ENCODE results near the gene SERGEF. TPM values are rescaled to one million over a fixed set of nuclear protein-coding genes. Genes with fewer than 3 reads are reported as not detected.

Gene SERGEF
- total RNA-seq, 2 donors from 2014 or later, result 29.9 to 39.4 TPM

- Histone ChIP-seq H3K4me1 (replicated peaks) (no peaks in the 10 kb centered on the region), H3K27ac (no peak overlapping the region), H3K4me3 (no peak overlapping the region), H3K27me3 (replicated peaks; ENCODE audit: insufficient read depth) (no peaks in the 10 kb centered on the region), H3K36me3 (no peaks in the 10 kb centered on the region), H3K9me3 (no peaks in the 10 kb centered on the region)
- WGBS, result 59% methylated on average over 5 of the region's 5 CpGs
- intact Hi-C loops (cut with DNase I), result no loop called here
- DNase-seq (ENCODE audit: low spot score), result no peak
- no peak for TF ChIP-seq POLR2AphosphoS5 (IDR thresholded peaks at IDR 0.05)
- TF ChIP-seq CTCF (IDR thresholded peaks at IDR 0.05), result no peak
- no peak for TF ChIP-seq POLR2A (IDR thresholded peaks at IDR 0.05)
Observed at GRCh38 chr11:17894929-17895658, 117.8 kb downstream of the SERGEF start.

- TF ChIP-seq POLR2AphosphoS5 (IDR thresholded peaks at IDR 0.05), result no peak
- TF ChIP-seq CTCF (IDR thresholded peaks at IDR 0.05), result no peak
- TF ChIP-seq POLR2A (IDR thresholded peaks at IDR 0.05), result no peak
- WGBS, result 92% methylated on average over 5 of the region's 5 CpGs
- no peaks in the 10 kb centered on the region for H3K36me3 ChIP-seq
- no peak overlapping the region for H3K4me3 ChIP-seq
- no peaks in the 10 kb centered on the region for H3K9me3 ChIP-seq
- no peaks in the 10 kb centered on the region for H3K4me1 ChIP-seq (replicated peaks)
- no peaks in the 10 kb centered on the region for H3K27me3 ChIP-seq (replicated peaks; ENCODE audit: insufficient read depth)
- DNase-seq (ENCODE audit: low spot score), result no peak
- intact Hi-C loops (cut with DNase I), result no loop called here
- no peak overlapping the region for H3K27ac ChIP-seq
Observed at GRCh38 chr11:17892409-17892808, 120.4 kb downstream of the SERGEF start.

GRCh38 chr11:17890325-17890724, 122.5 kb downstream of the SERGEF start:
- H3K36me3 ChIP-seq, result no peaks in the 10 kb centered on the region
- no peaks in the 10 kb centered on the region for H3K9me3 ChIP-seq
- H3K4me3 ChIP-seq, result no peak overlapping the region
- DNase-seq (ENCODE audit: low spot score), result no peak
- no peak overlapping the region for H3K27ac ChIP-seq
- H3K4me1 ChIP-seq (replicated peaks), result no peaks in the 10 kb centered on the region
- TF ChIP-seq POLR2A (IDR thresholded peaks at IDR 0.05) (no peak), CTCF (IDR thresholded peaks at IDR 0.05) (no peak), POLR2AphosphoS5 (IDR thresholded peaks at IDR 0.05) (no peak)
- 94% methylated on average over 5 of the region's 5 CpGs for WGBS
- H3K27me3 ChIP-seq (replicated peaks; ENCODE audit: insufficient read depth), result no peaks in the 10 kb centered on the region
- intact Hi-C loops (cut with DNase I), result no loop called here

GRCh38 chr11:17887779-17888178, 125.1 kb downstream of the SERGEF start:
- H3K27ac ChIP-seq, result no peak overlapping the region
- no peaks in the 10 kb centered on the region for H3K9me3 ChIP-seq
- no peak for TF ChIP-seq POLR2AphosphoS5 (IDR thresholded peaks at IDR 0.05)
- TF ChIP-seq CTCF (IDR thresholded peaks at IDR 0.05), result no peak
- no peak for TF ChIP-seq POLR2A (IDR thresholded peaks at IDR 0.05)
- H3K36me3 ChIP-seq, result no peaks in the 10 kb centered on the region
- no peaks in the 10 kb centered on the region for H3K27me3 ChIP-seq (replicated peaks; ENCODE audit: insufficient read depth)
- 84% methylated on average over 11 of the region's 11 CpGs for WGBS
- H3K4me1 ChIP-seq (replicated peaks), result no peaks in the 10 kb centered on the region
- no peak overlapping the region for H3K4me3 ChIP-seq
- DNase-seq (ENCODE audit: low spot score), result no peak
- intact Hi-C loops (cut with DNase I), result no loop called here

GRCh38 chr11:17883946-17884345, 128.9 kb downstream of the SERGEF start:
- Histone ChIP-seq H3K27me3 (replicated peaks; ENCODE audit: insufficient read depth) (no peaks in the 10 kb centered on the region), H3K27ac (no peak overlapping the region), H3K4me3 (no peak overlapping the region), H3K36me3 (no peaks in the 10 kb centered on the region), H3K4me1 (replicated peaks) (no peaks in the 10 kb centered on the region), H3K9me3 (no peaks in the 10 kb centered on the region)
- WGBS, result 96% methylated on average over 27 of the region's 27 CpGs
- no peak for DNase-seq (ENCODE audit: low spot score)
- intact Hi-C loops (cut with DNase I), result no loop called here
- TF ChIP-seq CTCF (IDR thresholded peaks at IDR 0.05) (no peak), POLR2AphosphoS5 (IDR thresholded peaks at IDR 0.05) (no peak), POLR2A (IDR thresholded peaks at IDR 0.05) (no peak)

Measured in prostate gland (tissue), 2 donors.